IgD-negative memory B cell (primary cell): ENCODE data around the gene PCK1. TPM values are rescaled to one million over a fixed set of nuclear protein-coding genes. Genes with fewer than 3 reads are reported as not detected.

Experiments used
- H3K27ac Mint-ChIP-seq, 3 donors: one replicate each; pipeline ENCODE4 v1.8.0; 2020 to 2022; ENCODE audit warnings: mild to moderate bottlenecking in 3 of 3, mixed read lengths in 3 of 3, moderate library complexity in 1 of 3
- H3K27me3 Mint-ChIP-seq: one replicate; pipeline ENCODE4 v1.8.0; 2021; ENCODE audit warnings: mixed read lengths
- H3K36me3 Mint-ChIP-seq: one replicate; pipeline ENCODE4 v1.8.0; 2020; ENCODE audit warnings: mild to moderate bottlenecking, mixed read lengths
- H3K4me1 Mint-ChIP-seq, 3 donors: one replicate each; pipeline ENCODE4 v1.8.0; 2020 to 2022; ENCODE audit warnings: mixed read lengths in 3 of 3, mild to moderate bottlenecking in 1 of 3
- H3K4me3 Mint-ChIP-seq, 4 donors: one replicate each; pipeline ENCODE4 v1.8.0; 2020 to 2022; ENCODE audit warnings: mild to moderate bottlenecking in 4 of 4, mixed read lengths in 4 of 4, moderate library complexity in 3 of 4
- H3K9me3 Mint-ChIP-seq, 3 donors: one replicate each; pipeline ENCODE4 v1.8.0; 2020 to 2021; ENCODE audit warnings: mixed read lengths in 3 of 3, mild to moderate bottlenecking in 1 of 3
- polyA plus RNA-seq: library from polyadenylated mRNA; unstranded; fragments of 300-500 nt; fragmentation: Illumina TruSeq; gene quantifications from one replicate; pipeline ENCODE4 v1.2.3, GENCODE V29; 2021

Gene PCK1
- polyA plus RNA-seq, 1 donor from 2014 or later: not detected

GRCh38 chr20:57546956-57547649 lies 13.8 kb upstream of the PCK1 start:
- Mint-ChIP-seq H3K4me3 (no peak overlapping the region), H3K36me3 (peaks cover 2% of the 10 kb centered on the region), H3K27me3 (peaks cover 9% of the 10 kb centered on the region), H3K27ac (no peak overlapping the region), H3K9me3 (no peaks in the 10 kb centered on the region), H3K4me1 (no peaks in the 10 kb centered on the region)

GRCh38 chr20:57548177-57549058 lies 12.5 kb upstream of the PCK1 start:
- Mint-ChIP-seq H3K9me3 (no peaks in the 10 kb centered on the region), H3K27ac (peak overlapping the region in 2 of 3 donors; percentile 13 to 62), H3K36me3 (peaks cover 2% of the 10 kb centered on the region), H3K27me3 (peaks cover 7% of the 10 kb centered on the region), H3K4me1 (no peaks in the 10 kb centered on the region), H3K4me3 (no peak overlapping the region)

GRCh38 chr20:57552471-57552870 lies 8.4 kb upstream of the PCK1 start:
- Mint-ChIP-seq H3K9me3 (no peaks in the 10 kb centered on the region), H3K27ac (no peak overlapping the region), H3K4me3 (no peak overlapping the region), H3K27me3 (peaks cover 17% of the 10 kb centered on the region), H3K4me1 (no peaks in the 10 kb centered on the region), H3K36me3 (no peaks in the 10 kb centered on the region)

GRCh38 chr20:57553376-57554018 lies 7.4 kb upstream of the PCK1 start:
- Mint-ChIP-seq H3K27ac (no peak overlapping the region), H3K4me1 (no peaks in the 10 kb centered on the region), H3K9me3 (no peaks in the 10 kb centered on the region), H3K36me3 (no peaks in the 10 kb centered on the region), H3K4me3 (no peak overlapping the region), H3K27me3 (peaks cover 14% of the 10 kb centered on the region)

- H3K27me3 Mint-ChIP-seq: peaks cover 12% of the 10 kb centered on the region
- no peaks in the 10 kb centered on the region for H3K4me1 Mint-ChIP-seq
- no peak overlapping the region for H3K27ac Mint-ChIP-seq
- no peaks in the 10 kb centered on the region for H3K36me3 Mint-ChIP-seq
- H3K9me3 Mint-ChIP-seq: no peaks in the 10 kb centered on the region
- H3K4me3 Mint-ChIP-seq: no peak overlapping the region
Measured at GRCh38 chr20:57555457-57556184, 5.3 kb upstream of the PCK1 start.

GRCh38 chr20:57556980-57557274 lies 4.0 kb upstream of the PCK1 start:
- peaks cover 12% of the 10 kb centered on the region for H3K27me3 Mint-ChIP-seq
- H3K36me3 Mint-ChIP-seq: no peaks in the 10 kb centered on the region
- no peak overlapping the region for H3K4me3 Mint-ChIP-seq
- H3K27ac Mint-ChIP-seq: no peak overlapping the region
- no peaks in the 10 kb centered on the region for H3K4me1 Mint-ChIP-seq
- H3K9me3 Mint-ChIP-seq: no peaks in the 10 kb centered on the region

GRCh38 chr20:57557926-57558613 lies 2.8 kb upstream of the PCK1 start:
- H3K9me3 Mint-ChIP-seq: no peaks in the 10 kb centered on the region
- H3K27ac Mint-ChIP-seq: no peak overlapping the region

GRCh38 chr20:57558614-57559288 lies 2.2 kb upstream of the PCK1 start:
- no peaks in the 10 kb centered on the region for H3K4me1 Mint-ChIP-seq
- H3K27me3 Mint-ChIP-seq: peaks cover 14% of the 10 kb centered on the region
- no peaks in the 10 kb centered on the region for H3K36me3 Mint-ChIP-seq
- H3K9me3 Mint-ChIP-seq: no peaks in the 10 kb centered on the region
- peak overlapping the region in 1 of 3 donors; percentile 24 for H3K27ac Mint-ChIP-seq
- no peak overlapping the region for H3K4me3 Mint-ChIP-seq

More at GRCh38 chr20:57557926-57558613, 2.8 kb upstream of the PCK1 start:
- Mint-ChIP-seq H3K36me3 (no peaks in the 10 kb centered on the region), H3K4me1 (no peaks in the 10 kb centered on the region), H3K4me3 (no peak overlapping the region), H3K27me3 (peaks cover 14% of the 10 kb centered on the region)

- Mint-ChIP-seq H3K36me3 (no peaks in the 10 kb centered on the region), H3K9me3 (no peaks in the 10 kb centered on the region), H3K27ac (no peak overlapping the region), H3K27me3 (peaks cover 13% of the 10 kb centered on the region), H3K4me1 (no peaks in the 10 kb centered on the region), H3K4me3 (no peak overlapping the region)
Measured at GRCh38 chr20:57559289-57559634, 1.6 kb upstream of the PCK1 start.

- Mint-ChIP-seq H3K4me1 (no peaks in the 10 kb centered on the region), H3K27ac (no peak overlapping the region), H3K27me3 (peaks cover 12% of the 10 kb centered on the region), H3K36me3 (no peaks in the 10 kb centered on the region), H3K4me3 (no peak overlapping the region), H3K9me3 (no peaks in the 10 kb centered on the region)
Measured at GRCh38 chr20:57559658-57560553, 1.0 kb upstream of the PCK1 start.

GRCh38 chr20:57561356-57562279 lies 708 bp downstream of the PCK1 start:
- Mint-ChIP-seq H3K27me3 (peaks cover 13% of the 10 kb centered on the region), H3K9me3 (no peaks in the 10 kb centered on the region), H3K36me3 (no peaks in the 10 kb centered on the region), H3K4me1 (no peaks in the 10 kb centered on the region), H3K27ac (no peak overlapping the region), H3K4me3 (no peak overlapping the region)

GRCh38 chr20:57562541-57563465 lies 1.9 kb downstream of the PCK1 start:
- peaks cover 8% of the 10 kb centered on the region for H3K27me3 Mint-ChIP-seq
- H3K36me3 Mint-ChIP-seq: no peaks in the 10 kb centered on the region
- no peak overlapping the region for H3K27ac Mint-ChIP-seq
- H3K4me3 Mint-ChIP-seq: no peak overlapping the region
- no peaks in the 10 kb centered on the region for H3K4me1 Mint-ChIP-seq
- no peaks in the 10 kb centered on the region for H3K9me3 Mint-ChIP-seq
